B cell (primary cell): ENCODE results near the gene IL17B.

Experiments used
- EZH2 ChIP-seq: IDR thresholded peaks from 2 replicates; pipeline ENCODE4 v1.6.1; 2012; ENCODE audit warnings: borderline replicate concordance, low read depth, mild to moderate bottlenecking, moderate library complexity, low read length; ENCODE audit not compliant: insufficient read depth, poor library complexity, severe bottlenecking
- TF ChIP-seq, protein P1 (sequence below): fragments of 200-600 bp; IDR thresholded peaks from one replicate; pipeline ENCODE4 v1.8.0; 2022; ENCODE audit warnings: antibody characterized with exemption, mild to moderate bottlenecking

DNA sequence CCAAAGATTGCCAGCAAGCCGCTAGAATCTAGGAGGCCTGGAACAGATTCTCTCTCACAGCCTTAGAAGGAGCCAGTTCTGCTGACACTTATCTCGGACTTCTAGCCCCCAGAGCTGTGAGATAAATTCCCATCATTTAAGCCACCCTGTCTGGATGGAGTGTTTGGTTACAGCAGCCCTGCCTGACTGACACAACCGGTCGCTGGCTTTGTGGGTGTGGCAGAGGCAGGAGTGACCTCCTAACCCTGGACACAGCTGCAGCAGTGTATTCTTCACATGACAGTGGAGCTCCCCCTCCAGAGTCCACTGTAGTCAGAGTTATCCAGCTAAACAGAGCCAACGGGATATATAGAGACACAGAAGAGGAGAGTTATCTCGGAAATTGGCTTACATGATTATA lies 21.2 kb upstream of the IL17B start:
- no peak for TF ChIP-seq EZH2
- TF ChIP-seq, protein P1, sequence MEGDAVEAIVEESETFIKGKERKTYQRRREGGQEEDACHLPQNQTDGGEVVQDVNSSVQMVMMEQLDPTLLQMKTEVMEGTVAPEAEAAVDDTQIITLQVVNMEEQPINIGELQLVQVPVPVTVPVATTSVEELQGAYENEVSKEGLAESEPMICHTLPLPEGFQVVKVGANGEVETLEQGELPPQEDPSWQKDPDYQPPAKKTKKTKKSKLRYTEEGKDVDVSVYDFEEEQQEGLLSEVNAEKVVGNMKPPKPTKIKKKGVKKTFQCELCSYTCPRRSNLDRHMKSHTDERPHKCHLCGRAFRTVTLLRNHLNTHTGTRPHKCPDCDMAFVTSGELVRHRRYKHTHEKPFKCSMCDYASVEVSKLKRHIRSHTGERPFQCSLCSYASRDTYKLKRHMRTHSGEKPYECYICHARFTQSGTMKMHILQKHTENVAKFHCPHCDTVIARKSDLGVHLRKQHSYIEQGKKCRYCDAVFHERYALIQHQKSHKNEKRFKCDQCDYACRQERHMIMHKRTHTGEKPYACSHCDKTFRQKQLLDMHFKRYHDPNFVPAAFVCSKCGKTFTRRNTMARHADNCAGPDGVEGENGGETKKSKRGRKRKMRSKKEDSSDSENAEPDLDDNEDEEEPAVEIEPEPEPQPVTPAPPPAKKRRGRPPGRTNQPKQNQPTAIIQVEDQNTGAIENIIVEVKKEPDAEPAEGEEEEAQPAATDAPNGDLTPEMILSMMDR, result no peak
